Ovary (tissue), 3 donors: ENCODE results near the gene GPR17.

Experiments used
- CTCF ChIP-seq, 3 donors: fragments of 450-650 bp in 2 of 3; fragments of 200-600 bp in 1 of 3; IDR thresholded peaks; one replicate each; pipeline versions ENCODE4 v1.5.1 to v1.8.0; 2016 to 2022; ENCODE audit warnings: antibody characterized with exemption in 3 of 3, mild to moderate bottlenecking in 1 of 3
- POLR2A ChIP-seq: fragments of 450-650 bp; IDR thresholded peaks from one replicate; pipeline ENCODE4 v1.6.1; 2017; ENCODE audit warnings: antibody characterized with exemption, mild to moderate bottlenecking, moderate library complexity
- donor health status: DM: no; HTN: no; CAD: no.

- TF ChIP-seq CTCF (IDR thresholded peaks at IDR 0.05) = no peak
- TF ChIP-seq POLR2A = no peak
Observed at GRCh38 chr2:127638361-127639110, 7.4 kb upstream of the GPR17 start.
